HG02610 (cell line): ENCODE results near the gene THADA.
"Not testable (repeated sequence)": the region's sequence is repeated elsewhere in the genome, so short reads cannot be mapped to it uniquely, and the experiment has no call there.

Source experiments
- ATAC-seq: cut with Tn5 transposase; IDR thresholded peaks from one replicate; pipeline ENCODE4 v1.9.1; 2021; ENCODE audit warnings: mild to moderate bottlenecking, moderate library complexity; ENCODE audit not compliant: unreplicated experiment

Gene THADA

GRCh38 chr2:43284347-43284746, 311.5 kb downstream of the THADA start:
- not testable (repeated sequence) for ATAC-seq

GRCh38 chr2:43280994-43281393, 314.8 kb downstream of the THADA start:
- no peak for ATAC-seq

DNA sequence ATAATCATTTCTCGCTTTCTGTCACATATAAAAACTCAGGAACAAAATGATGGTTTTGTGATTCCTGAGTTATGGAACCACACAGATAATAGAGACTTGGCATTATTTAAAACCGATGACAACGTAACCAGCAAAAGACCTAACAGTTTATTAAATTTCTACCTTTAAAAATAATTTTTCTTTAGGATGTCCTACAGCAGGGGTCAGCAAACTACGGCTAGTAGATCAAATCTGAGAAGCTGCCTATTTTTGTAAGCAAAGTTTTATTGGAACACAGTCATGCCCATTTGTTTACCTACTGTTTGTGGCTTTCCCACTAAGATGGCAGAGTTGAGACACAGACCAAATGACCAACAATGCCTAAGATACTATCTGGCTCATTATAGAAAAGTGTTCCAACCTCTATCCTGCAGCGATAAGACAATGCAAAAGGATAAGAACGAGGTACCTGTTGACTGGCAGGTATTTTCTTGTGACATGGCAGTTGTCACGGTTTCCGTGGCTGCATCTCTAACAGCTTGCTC, 316.5 kb downstream of the THADA start:
- no peak for ATAC-seq

DNA sequence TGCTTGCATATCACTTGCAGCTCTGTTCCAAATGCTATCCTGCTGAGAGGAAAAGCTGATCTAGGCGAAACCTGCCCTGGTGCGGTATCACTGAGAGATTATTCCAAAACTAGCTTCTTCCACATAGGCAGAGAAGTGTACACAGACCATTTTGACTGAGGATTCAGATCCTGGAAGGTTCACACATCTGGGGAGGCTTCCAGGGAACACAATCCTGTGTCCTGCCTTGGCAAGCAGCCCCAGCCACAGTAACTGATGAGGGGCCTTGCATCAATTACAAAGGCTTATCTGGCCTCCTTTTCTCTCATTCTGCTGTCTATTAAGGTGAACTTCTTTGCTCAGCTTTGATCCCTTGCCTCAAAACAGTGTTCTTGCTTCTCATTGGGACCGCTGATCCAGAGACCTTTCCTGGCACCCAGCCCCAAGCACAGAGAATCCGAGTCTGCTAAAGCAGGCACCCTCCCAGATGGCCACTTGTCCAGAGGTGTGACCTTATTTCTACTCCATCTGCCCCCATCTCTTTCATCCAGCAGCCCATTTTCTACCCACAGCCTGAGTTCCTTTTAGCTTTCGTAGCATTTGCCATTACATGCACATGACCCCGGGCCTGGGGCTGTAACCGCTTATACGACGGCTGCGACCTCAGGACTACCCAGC, 317.1 kb downstream of the THADA start:
- no peak for ATAC-seq

DNA sequence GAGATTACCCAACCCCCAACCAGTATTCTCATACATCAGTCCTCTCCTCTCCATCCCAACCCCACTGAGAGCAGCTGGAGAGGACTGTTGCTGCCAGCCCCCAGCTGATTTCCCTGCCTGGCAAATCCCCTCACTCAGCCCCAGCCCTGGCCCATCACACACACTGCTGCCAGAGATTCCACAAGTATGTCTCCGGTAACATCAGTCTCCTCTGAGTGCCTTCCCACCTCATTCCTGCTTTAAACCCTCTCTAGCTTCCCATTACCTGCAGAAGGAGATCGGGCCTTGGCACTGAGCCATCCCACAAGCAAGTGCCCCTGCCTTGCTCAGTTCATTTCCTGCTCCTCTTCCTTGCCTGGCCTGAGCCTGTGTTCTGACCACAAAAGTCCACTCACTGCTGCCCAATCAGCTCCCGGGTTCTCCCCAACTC, 318.9 kb downstream of the THADA start:
- ATAC-seq, result no peak

DNA sequence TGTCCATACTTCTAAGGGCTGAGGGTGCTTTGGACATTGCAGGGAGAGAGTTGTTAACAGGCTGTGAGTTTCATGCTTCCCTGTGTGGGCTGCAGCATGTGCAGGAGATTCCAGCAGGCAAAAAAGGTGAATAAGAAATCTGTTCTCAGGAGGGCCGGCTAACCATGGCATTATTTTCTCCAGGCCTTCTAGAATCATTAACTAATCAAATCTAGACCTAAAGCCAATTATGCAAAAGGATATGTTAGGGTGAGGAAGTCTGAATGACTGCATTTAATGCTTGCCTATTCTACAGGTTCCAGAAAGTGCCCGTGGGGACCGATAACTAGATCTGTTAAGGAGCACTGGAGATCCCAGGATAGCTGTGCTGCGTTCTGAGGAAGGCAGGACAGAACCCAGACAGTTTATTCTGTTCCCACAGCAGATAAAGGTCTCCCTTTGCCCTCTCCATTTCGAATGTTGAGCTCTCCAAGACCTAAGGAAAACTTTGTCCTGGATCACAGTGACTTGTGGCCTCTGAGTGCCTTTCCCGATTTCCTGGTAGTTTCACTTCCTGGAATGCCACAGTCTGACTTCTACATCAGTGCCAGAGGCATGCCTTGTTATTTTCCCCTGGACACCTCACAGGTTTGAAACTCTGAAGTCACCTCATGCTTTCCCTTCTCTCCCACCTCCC, 319.4 kb downstream of the THADA start:
- no peak for ATAC-seq

DNA sequence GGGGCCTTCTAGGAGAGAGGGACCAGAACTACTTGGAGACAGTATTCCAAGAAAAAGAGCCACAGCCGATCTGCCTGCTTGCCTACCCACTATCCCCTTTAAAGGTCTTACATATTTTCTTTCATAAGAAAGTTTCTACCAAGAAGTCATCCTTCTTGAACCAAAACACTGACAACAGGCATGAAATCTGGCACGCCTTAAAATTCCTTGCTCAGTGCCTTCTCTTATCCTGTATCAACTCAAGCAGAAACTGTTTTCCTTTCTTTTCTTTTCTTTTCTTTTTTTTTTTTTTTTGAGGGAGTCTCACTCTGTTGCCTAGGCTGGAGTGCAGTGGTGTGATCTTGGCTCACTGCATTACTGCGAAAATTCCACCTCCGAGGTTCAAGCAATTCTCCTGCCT, 321.1 kb downstream of the THADA start:
- no peak for ATAC-seq

GRCh38 chr2:43274055-43274454, 321.8 kb downstream of the THADA start:
- ATAC-seq, result no peak

- ATAC-seq, result no peak
These were observed 322.3 kb downstream of the THADA start for GRCh38 chr2:43273529-43273928.

GRCh38 chr2:43270930-43271615, 324.8 kb downstream of the THADA start:
- ATAC-seq, result no peak

DNA sequence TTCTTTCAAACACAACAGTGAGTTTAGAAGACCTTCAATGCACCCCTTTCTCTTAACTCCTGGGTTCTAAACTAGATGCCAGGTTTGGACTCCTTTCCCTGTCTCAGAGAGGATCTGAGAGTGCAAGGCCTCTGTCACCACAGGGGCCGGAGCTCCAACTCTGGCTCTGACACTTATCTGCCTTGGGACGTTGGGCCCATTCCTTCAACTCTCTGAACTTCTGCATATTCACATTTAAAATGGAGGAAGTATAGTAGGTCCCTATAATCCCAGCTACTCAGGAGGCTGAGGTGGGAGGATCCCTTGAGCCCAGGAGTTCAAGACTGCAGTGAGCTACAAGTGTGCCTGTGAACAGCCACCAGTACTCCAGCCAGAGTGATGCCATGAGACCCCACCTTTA, 325.4 kb downstream of the THADA start:
- ATAC-seq, result no peak

DNA sequence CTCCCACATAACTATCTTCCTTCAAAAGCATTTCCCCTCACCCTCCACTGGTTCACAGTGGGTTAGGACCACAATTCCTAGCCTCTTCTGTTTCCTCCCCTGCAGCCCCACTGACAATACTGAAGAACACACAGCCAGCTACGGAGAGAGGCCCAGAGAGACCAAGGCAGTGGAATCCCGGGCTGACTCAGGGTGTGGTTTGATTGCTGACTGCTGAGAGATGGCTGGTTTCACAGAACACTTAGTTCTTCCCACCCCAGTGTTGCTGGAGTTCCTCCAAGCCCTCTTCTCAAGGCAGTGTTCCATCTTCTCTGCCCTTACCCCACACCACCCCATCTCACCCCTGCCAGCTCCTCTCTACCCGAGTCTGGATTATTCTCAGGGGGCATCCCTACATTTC, 326.1 kb downstream of the THADA start:
- no peak for ATAC-seq

GRCh38 chr2:43269074-43269572, 326.7 kb downstream of the THADA start:
- ATAC-seq, result no peak

- no peak for ATAC-seq
These were observed 327.5 kb downstream of the THADA start for GRCh38 chr2:43268066-43268953.

DNA sequence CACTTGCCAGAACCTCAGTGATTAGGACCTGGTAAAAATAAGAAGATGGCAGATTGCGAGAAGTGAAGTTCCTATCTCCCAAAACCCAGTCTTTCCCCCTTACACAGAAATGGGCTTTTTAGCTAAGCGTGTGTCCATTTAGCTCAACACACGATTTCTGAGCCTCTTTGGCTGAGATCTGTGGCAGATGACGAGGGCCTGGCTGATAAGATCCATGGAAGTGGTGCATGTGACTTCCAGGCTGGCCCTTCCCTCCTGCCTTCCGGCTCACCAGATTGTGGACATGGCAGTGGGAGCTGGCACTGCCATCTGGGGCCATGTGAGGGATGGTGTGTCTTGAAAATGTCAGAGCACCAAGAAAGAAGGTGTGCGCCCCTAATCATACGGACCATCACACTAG, 328.5 kb downstream of the THADA start:
- ATAC-seq, result no peak

- no peak for ATAC-seq
These were observed 329.1 kb downstream of the THADA start for GRCh38 chr2:43266711-43267111.

DNA sequence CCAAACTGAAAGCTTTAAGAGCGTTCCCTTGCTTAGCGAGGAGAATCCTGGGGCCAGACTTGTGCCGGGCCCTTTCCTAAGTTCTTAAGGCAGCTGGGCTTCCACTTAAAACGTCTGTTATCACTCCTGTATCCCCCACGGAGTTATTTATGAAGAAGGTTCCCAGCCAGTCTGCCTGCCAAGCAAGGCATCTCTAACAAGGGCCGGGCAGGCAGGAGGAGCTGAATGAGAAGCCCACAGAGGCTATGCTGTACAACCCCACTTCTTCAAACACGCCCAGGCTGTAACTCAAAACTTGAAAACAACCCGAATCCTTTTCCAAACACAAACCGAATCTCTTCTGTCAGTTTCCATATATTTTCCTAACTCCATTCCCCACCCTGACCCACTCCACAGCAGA, 330.4 kb downstream of the THADA start:
- ATAC-seq, result no peak

DNA sequence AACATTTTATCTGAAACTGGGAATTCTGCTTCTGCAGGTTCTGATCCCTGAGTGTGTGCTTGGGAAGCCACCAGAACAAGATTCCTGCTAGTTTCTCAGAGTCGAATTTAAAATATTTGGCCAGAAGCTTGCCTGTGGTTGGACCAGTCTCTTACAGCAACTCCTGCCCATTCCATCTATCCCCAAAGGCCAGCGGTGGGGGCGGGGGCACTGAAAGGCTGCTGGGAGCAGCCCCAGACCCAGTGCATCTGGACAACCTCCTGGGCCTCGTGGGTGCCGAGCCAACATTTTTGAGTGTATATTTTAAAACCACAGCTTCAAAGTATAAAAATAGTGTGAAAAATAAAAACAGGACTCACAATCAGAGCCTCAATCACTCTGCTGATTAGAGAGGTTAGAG, 330.8 kb downstream of the THADA start:
- no peak for ATAC-seq

DNA sequence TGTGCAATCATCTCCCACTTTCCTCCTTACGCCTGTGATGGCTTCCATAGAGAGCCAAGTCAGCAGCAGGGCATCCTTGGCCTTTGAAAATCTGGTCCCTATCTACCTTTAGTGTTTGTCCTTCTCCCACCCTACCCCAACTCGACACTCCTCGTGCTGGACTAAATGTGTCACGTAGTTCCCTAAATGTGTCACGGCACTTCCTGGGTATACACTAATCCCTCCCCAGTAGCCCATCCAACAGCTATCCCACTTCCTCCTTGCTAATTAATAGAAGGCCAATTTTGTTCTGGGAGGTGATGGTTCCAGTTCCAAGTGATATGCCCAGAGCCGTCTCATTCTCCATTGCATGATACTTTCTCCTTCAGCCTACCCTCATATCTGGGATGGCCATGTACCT, 332.9 kb downstream of the THADA start:
- ATAC-seq, result no peak

GRCh38 chr2:43262239-43262638, 333.6 kb downstream of the THADA start:
- ATAC-seq, result no peak

DNA sequence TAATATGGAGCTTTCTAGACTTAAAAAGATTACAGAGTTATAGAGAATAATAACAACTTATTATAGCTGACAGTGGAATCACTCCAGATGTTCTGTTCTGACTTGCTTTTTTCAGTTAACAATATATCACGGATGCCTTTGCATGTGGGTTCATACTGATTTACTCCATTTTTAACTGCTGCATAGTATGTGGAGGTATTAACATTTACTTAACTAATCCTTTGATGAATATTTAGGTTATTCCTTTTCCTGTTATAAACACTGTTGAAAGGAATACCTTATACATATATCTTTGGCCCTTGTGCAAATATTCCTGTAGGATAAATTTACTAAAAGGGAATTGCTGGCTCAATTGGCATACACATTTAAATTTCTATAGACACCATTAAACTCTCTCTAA, 336.3 kb downstream of the THADA start:
- ATAC-seq, result no peak
